ENCODE results near the gene DLG2. TPM values are rescaled to one million over a fixed set of nuclear protein-coding genes. Genes with fewer than 3 reads are reported as not detected.

The DLG2 gene
- total and polyA plus RNA-seq, 3 experiments from 2014 or later = 0.81 to 1.5 (median 1.3) TPM

DNA sequence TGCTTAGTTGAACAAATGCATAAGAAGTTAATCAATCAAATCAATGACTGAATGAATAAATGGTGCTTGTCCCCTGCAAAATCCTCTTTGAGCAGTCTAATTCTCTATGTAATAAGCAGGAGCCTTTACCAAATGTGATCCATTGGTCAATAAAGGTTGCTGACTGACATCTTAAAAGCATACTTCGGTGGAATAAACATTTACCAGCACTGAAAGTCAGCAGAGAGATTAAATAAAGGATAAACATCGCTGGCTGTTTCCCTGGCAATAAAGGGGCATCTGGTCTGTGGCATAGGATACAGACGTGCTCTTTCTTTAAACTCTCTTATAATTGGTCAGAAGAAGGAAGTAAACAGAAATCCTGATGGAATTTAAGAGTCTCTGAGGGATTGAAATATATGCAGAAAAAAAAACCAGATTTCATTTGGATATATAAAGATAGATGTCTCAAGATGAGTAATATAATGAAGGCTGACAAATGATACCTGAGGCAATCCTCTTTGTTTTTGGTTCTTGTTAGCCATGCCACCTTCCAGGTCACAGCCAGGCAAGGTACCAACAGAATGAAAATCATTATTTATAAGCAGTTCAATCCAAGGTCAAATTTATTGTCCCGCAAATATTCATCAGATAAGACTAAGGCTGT, 1762.6 kb downstream of the DLG2 start:
- no peak for DNase-seq
- H3K4me3 Mint-ChIP-seq = no peak overlapping the region
- Histone ChIP-seq H3K27ac (ENCODE audit: low read depth, low read length) (no peak overlapping the region), H3K9me3 (ENCODE audit: low read length) (no peaks in the 10 kb centered on the region), H3K4me3 (ENCODE audit: low read length) (no peak overlapping the region), H3K27me3 (ENCODE audit: insufficient read depth, low read length, poor library complexity, severe bottlenecking) (no peaks in the 10 kb centered on the region), H3K4me1 (ENCODE audit: insufficient read depth, low read length) (no peaks in the 10 kb centered on the region), H3K36me3 (ENCODE audit: insufficient read depth, low read length) (no peaks in the 10 kb centered on the region)
- no peaks in the 10 kb centered on the region for H3K4me1 Mint-ChIP-seq
- ChIA-PET POLR2A (no interaction called here), CTCF (no interaction called here)
- no peak overlapping the region for H3K27ac Mint-ChIP-seq
- peaks cover 0 to 4% of the 10 kb centered on the region in 2 donors for H3K27me3 Mint-ChIP-seq
- peaks cover 0 to 4% (median 3%) of the 10 kb centered on the region in 5 donors for H3K9me3 Mint-ChIP-seq
- H3K36me3 Mint-ChIP-seq = no peaks in the 10 kb centered on the region

DNA sequence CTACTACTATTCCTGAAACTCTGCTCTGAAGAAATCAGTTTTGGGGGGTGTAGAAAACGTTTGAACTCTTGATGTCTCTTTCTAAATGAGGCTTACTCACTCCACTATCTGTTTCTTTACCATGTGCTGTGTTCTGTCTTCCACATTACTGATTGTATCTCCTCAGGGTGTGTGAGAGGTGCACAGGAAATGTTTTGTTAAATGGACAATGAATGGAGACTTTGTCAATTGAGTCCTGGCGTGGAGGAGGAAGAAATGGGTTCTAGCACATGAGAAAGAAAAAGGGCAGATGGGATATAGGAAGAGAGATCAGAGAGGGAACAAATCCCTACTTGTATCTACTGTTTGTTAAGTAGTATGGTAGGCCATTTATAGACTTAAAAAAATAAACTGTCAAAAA, 1763.9 kb downstream of the DLG2 start:
- Mint-ChIP-seq H3K4me3 (no peak overlapping the region), H3K9me3 (peaks cover 0 to 12% (median 6%) of the 10 kb centered on the region in 5 donors), H3K36me3 (no peaks in the 10 kb centered on the region)

DNA sequence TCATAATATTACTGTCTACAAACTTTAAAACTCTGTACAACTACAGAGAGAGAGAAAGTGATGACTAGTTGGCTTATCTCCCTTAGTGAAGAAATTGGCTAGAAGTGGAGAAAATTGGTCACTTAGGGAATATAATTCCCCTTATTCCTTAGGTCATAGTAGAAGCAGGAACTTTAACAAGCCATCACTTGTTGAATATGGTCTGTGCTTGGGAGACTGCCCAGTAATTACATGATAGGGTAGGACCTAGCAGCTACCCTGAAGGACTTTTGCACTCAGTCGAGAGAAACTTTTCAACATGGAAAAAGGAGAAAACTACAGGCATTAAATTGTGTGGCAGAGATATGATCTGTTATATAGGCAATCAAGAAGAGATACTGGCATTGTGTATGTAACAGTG, 1764.5 kb downstream of the DLG2 start:
- H3K36me3 ChIP-seq (ENCODE audit: insufficient read depth, low read length) = no peaks in the 10 kb centered on the region
- H3K9me3 ChIP-seq (ENCODE audit: low read length) = no peaks in the 10 kb centered on the region
- Mint-ChIP-seq H3K36me3 (no peaks in the 10 kb centered on the region), H3K27me3 (peaks cover 0 to 4% of the 10 kb centered on the region in 2 donors), H3K4me1 (no peaks in the 10 kb centered on the region), H3K27ac (no peak overlapping the region), H3K4me3 (no peak overlapping the region), H3K9me3 (peaks cover 0 to 12% (median 6%) of the 10 kb centered on the region in 5 donors)
- CTCF ChIA-PET = no interaction called here
- H3K4me1 ChIP-seq (ENCODE audit: insufficient read depth, low read length) = no peaks in the 10 kb centered on the region
- POLR2A ChIA-PET = no interaction called here
- H3K27me3 ChIP-seq (ENCODE audit: insufficient read depth, low read length, poor library complexity, severe bottlenecking) = no peaks in the 10 kb centered on the region
- H3K27ac ChIP-seq (ENCODE audit: low read depth, low read length) = no peak overlapping the region
- no peak for DNase-seq
- H3K4me3 ChIP-seq (ENCODE audit: low read length) = no peak overlapping the region

More for the DNA sequence above, 1763.9 kb downstream of the DLG2 start:
- ChIA-PET POLR2A (no interaction called here), CTCF (no interaction called here)
- Histone ChIP-seq H3K4me3 (ENCODE audit: low read length) (no peak overlapping the region), H3K9me3 (ENCODE audit: low read length) (no peaks in the 10 kb centered on the region), H3K36me3 (ENCODE audit: insufficient read depth, low read length) (no peaks in the 10 kb centered on the region), H3K4me1 (ENCODE audit: insufficient read depth, low read length) (no peaks in the 10 kb centered on the region), H3K27me3 (ENCODE audit: insufficient read depth, low read length, poor library complexity, severe bottlenecking) (no peaks in the 10 kb centered on the region), H3K27ac (ENCODE audit: low read depth, low read length) (no peak overlapping the region)
- no peak for DNase-seq
- H3K4me1 Mint-ChIP-seq = no peaks in the 10 kb centered on the region
- peaks cover 0 to 4% of the 10 kb centered on the region in 2 donors for H3K27me3 Mint-ChIP-seq
- H3K27ac Mint-ChIP-seq = no peak overlapping the region

DNA sequence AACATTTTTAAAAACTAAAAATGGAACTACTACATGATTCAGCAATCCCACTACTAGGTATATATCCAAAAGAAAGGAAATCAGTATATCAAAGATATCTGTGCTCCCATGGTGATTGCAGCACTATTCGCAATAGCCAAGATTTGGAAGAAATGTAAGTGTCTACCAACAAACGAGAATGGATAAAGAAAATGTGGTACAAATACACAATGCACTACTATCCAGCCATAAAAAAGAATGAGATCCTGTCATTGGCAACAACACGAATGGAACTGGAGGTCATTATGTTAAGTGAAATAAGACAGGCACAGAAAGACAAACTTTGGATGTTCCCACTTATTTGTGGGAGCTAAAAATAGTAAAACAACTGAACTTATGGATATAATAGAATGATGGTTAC, 1765.1 kb downstream of the DLG2 start:
- Histone ChIP-seq H3K4me1 (ENCODE audit: insufficient read depth, low read length) (no peaks in the 10 kb centered on the region), H3K27ac (ENCODE audit: low read depth, low read length) (no peak overlapping the region), H3K36me3 (ENCODE audit: insufficient read depth, low read length) (no peaks in the 10 kb centered on the region), H3K4me3 (ENCODE audit: low read length) (no peak overlapping the region), H3K27me3 (ENCODE audit: insufficient read depth, low read length, poor library complexity, severe bottlenecking) (no peaks in the 10 kb centered on the region), H3K9me3 (ENCODE audit: low read length) (no peaks in the 10 kb centered on the region)
- POLR2A ChIA-PET = no interaction called here
- no peak for DNase-seq
- H3K4me3 Mint-ChIP-seq = no peak overlapping the region
- no peaks in the 10 kb centered on the region for H3K4me1 Mint-ChIP-seq
- peaks cover 0 to 4% of the 10 kb centered on the region in 2 donors for H3K27me3 Mint-ChIP-seq
- H3K27ac Mint-ChIP-seq = no peak overlapping the region
- peaks cover 0 to 19% (median 7%) of the 10 kb centered on the region in 5 donors for H3K9me3 Mint-ChIP-seq
- CTCF ChIA-PET = no interaction called here
- no peaks in the 10 kb centered on the region for H3K36me3 Mint-ChIP-seq

DNA sequence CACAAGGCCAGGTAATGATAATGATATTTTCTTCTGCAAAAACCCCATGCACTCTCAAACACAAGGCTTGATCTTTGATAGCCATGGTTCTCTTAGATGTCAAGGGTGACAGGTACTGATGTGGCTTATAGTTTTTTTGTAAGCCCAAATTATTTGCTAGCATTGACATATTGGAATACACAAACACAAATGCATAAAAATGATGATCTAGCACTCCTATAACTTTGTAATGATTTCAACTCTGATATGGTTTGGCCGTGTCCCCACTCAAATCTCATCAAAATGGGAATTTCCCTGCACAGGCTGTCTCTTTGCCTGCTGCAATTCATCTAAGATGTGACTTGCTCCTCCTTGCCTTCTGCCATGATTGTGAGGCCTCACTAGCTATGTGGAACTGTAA, 1768.5 kb downstream of the DLG2 start:
- peaks cover 0 to 23% (median 8%) of the 10 kb centered on the region in 5 donors for H3K9me3 Mint-ChIP-seq
- Histone ChIP-seq H3K9me3 (ENCODE audit: low read length) (no peaks in the 10 kb centered on the region), H3K27me3 (ENCODE audit: insufficient read depth, low read length, poor library complexity, severe bottlenecking) (no peaks in the 10 kb centered on the region), H3K4me1 (ENCODE audit: insufficient read depth, low read length) (no peaks in the 10 kb centered on the region), H3K27ac (ENCODE audit: low read depth, low read length) (no peak overlapping the region), H3K36me3 (ENCODE audit: insufficient read depth, low read length) (no peaks in the 10 kb centered on the region), H3K4me3 (ENCODE audit: low read length) (no peak overlapping the region)
- ChIA-PET POLR2A (no interaction called here), CTCF (no interaction called here)
- H3K4me1 Mint-ChIP-seq = no peaks in the 10 kb centered on the region
- no peaks in the 10 kb centered on the region for H3K36me3 Mint-ChIP-seq
- DNase-seq = no peak
- no peak overlapping the region for H3K4me3 Mint-ChIP-seq
- no peaks in the 10 kb centered on the region for H3K27me3 Mint-ChIP-seq
- no peak overlapping the region for H3K27ac Mint-ChIP-seq

DNA sequence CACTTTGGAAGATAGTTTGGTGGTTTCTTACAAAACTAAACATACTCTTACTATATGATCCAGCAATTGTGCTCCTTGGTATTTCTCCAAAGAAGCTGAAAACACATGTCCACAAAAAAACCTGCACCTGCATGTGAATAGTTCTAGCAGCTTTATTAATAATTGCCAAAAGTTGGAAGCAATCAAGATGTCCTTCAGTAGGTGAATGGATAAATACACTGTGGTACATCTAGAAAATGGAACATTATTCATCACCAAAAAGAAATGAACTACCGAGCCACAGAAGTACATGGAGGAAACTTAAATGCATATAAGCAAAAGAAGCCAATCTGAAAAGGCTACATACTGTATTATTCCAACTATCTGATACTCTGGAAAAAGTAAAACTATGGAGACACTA, 1771.9 kb downstream of the DLG2 start:
- CTCF ChIA-PET = no interaction called here
- Mint-ChIP-seq H3K4me3 (no peak overlapping the region), H3K9me3 (peaks cover 2 to 19% (median 8%) of the 10 kb centered on the region in 5 donors), H3K36me3 (peaks cover 0 to 3% (median 0%) of the 10 kb centered on the region in 3 donors), H3K4me1 (no peaks in the 10 kb centered on the region), H3K27me3 (no peaks in the 10 kb centered on the region), H3K27ac (no peak overlapping the region)
- Histone ChIP-seq H3K4me1 (ENCODE audit: insufficient read depth, low read length) (no peaks in the 10 kb centered on the region), H3K36me3 (ENCODE audit: insufficient read depth, low read length) (no peaks in the 10 kb centered on the region), H3K27me3 (ENCODE audit: insufficient read depth, low read length, poor library complexity, severe bottlenecking) (no peaks in the 10 kb centered on the region), H3K27ac (ENCODE audit: low read depth, low read length) (no peak overlapping the region), H3K4me3 (ENCODE audit: low read length) (no peak overlapping the region), H3K9me3 (ENCODE audit: low read length) (no peaks in the 10 kb centered on the region)
- POLR2A ChIA-PET = no interaction called here
- no peak for DNase-seq

DNA sequence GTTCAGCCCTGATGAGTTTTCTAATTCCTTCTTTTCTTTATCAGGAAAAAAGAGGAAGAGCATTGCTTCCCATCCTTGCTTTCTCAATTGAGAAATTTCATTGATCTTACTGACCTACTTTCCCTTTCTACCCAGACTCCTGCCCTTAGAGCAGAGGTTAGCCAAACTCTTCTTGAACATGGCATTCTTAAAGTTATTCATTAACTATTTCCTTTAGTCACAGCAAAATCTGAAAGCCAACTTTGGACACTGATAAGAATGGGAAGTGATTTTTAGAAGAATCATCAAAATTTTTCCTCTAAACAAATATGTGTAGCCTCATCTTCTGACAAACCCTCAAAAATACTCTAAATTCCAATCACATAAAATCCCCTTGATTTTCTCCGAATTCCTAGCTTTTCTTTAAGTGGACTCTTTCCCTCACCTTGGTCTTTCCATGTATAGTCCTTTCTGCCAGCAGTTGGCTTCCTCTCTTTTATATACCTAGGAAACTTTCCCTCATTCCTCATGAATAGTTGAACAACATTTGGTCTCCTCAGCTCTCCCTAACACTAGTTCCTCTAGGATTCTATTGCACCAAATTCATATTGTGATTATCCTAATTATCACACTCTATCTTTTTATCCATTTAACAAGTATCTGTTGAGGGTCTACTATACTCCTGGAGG, 1774.2 kb downstream of the DLG2 start:
- Histone ChIP-seq H3K9me3 (ENCODE audit: low read length) (no peaks in the 10 kb centered on the region), H3K4me3 (ENCODE audit: low read length) (no peak overlapping the region), H3K27me3 (ENCODE audit: insufficient read depth, low read length, poor library complexity, severe bottlenecking) (no peaks in the 10 kb centered on the region), H3K36me3 (ENCODE audit: insufficient read depth, low read length) (no peaks in the 10 kb centered on the region), H3K4me1 (ENCODE audit: insufficient read depth, low read length) (no peaks in the 10 kb centered on the region), H3K27ac (ENCODE audit: low read depth, low read length) (no peak overlapping the region)
- H3K9me3 Mint-ChIP-seq = peaks cover 0 to 13% (median 8%) of the 10 kb centered on the region in 5 donors
- ChIA-PET POLR2A (no interaction called here), CTCF (no interaction called here)
- no peak overlapping the region for H3K4me3 Mint-ChIP-seq
- H3K36me3 Mint-ChIP-seq = peaks cover 0 to 3% (median 0%) of the 10 kb centered on the region in 3 donors
- DNase-seq = no peak
- no peaks in the 10 kb centered on the region for H3K4me1 Mint-ChIP-seq
- no peaks in the 10 kb centered on the region for H3K27me3 Mint-ChIP-seq
- no peak overlapping the region for H3K27ac Mint-ChIP-seq

DNA sequence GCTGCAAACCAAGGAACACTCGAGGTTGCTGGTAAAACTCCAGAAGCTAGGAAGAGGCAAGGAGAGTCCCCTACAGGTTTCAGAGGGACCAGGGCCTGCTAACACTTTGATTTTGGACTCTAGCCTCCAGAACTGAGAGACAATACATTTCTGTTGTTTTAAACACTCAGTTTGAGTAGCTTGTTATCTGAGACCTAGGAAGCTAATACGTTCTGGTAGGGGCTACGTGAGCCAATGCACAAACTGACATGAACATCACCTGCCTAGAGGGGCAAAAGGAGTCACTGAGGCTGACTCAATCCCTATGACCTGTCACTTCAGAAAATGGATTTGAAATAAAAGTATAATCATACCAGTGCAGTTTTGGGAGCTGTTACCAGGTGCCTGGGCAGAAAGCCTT, 1775.1 kb downstream of the DLG2 start:
- Histone ChIP-seq H3K27ac (ENCODE audit: low read depth, low read length) (no peak overlapping the region), H3K4me3 (ENCODE audit: low read length) (no peak overlapping the region), H3K4me1 (ENCODE audit: insufficient read depth, low read length) (no peaks in the 10 kb centered on the region), H3K36me3 (ENCODE audit: insufficient read depth, low read length) (no peaks in the 10 kb centered on the region), H3K27me3 (ENCODE audit: insufficient read depth, low read length, poor library complexity, severe bottlenecking) (no peaks in the 10 kb centered on the region), H3K9me3 (ENCODE audit: low read length) (no peaks in the 10 kb centered on the region)
- ChIA-PET CTCF (no interaction called here), POLR2A (no interaction called here)
- no peaks in the 10 kb centered on the region for H3K4me1 Mint-ChIP-seq
- H3K36me3 Mint-ChIP-seq = peaks cover 0 to 3% (median 0%) of the 10 kb centered on the region in 3 donors
- no peak overlapping the region for H3K4me3 Mint-ChIP-seq
- peaks cover 0 to 8% (median 7%) of the 10 kb centered on the region in 5 donors for H3K9me3 Mint-ChIP-seq
- DNase-seq = no peak
- no peak overlapping the region for H3K27ac Mint-ChIP-seq
- H3K27me3 Mint-ChIP-seq = no peaks in the 10 kb centered on the region
